GM12892 (cell line): Measurements from ENCODE around the gene ATR.

Source experiments
- POLR2A ChIP-seq: IDR thresholded peaks from 2 replicates; pipeline ENCODE4 v1.6.1; 2011; ENCODE audit warnings: low read depth, low read length, control low read depth
- POLR2AphosphoS5 ChIP-seq: IDR thresholded peaks from 2 replicates; pipeline ENCODE4 v1.6.1; 2011; ENCODE audit warnings: low read depth, low read length, control low read depth
- TAF1 ChIP-seq: IDR thresholded peaks from 2 replicates; pipeline ENCODE4 v1.6.1; 2011; ENCODE audit warnings: low read depth, mild to moderate bottlenecking, control low read depth, low read length, borderline replicate concordance

GRCh38 chr3:142613491-142613890 lies 35.0 kb upstream of the ATR start:
- TF ChIP-seq POLR2A: no peak
- no peak for TF ChIP-seq TAF1
- no peak for TF ChIP-seq POLR2AphosphoS5
